HG03196 (cell line): ENCODE results near the gene HNRNPA0.

Experiments used
- ATAC-seq: cut with Tn5 transposase; IDR thresholded peaks from one replicate; pipeline ENCODE4 v1.9.1; 2021; ENCODE audit not compliant: unreplicated experiment

Gene HNRNPA0

GRCh38 chr5:137754961-137755762 is 999 bp upstream of the HNRNPA0 start:
- no peak for ATAC-seq

DNA sequence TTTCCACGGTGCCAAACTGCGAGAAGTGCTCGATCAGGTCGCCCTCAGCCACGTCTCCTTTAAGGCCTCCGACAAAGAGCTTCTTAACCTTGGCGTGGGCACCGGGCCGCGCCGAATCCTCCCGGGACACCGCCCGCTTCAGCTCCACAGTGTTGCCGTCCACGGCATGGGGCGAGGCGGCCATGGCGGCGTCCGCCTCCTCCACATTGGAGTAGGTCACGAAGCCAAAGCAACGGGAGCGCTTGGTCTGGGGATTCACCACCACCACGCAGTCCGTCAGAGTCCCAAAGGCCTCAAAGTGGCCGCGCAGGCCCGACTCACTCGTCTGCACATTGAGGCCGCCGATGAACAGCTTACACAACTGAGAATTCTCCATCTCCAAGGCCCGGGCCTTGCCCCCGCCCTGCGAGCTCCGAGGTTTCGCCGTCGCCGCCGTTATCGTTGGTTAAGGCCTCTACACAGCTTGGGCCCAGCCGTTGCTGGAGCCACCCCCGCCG is 424 bp downstream of the HNRNPA0 start:
- ATAC-seq = peak; percentile 12

GRCh38 chr5:137752905-137753690 is 1.1 kb downstream of the HNRNPA0 start:
- ATAC-seq = no peak

DNA sequence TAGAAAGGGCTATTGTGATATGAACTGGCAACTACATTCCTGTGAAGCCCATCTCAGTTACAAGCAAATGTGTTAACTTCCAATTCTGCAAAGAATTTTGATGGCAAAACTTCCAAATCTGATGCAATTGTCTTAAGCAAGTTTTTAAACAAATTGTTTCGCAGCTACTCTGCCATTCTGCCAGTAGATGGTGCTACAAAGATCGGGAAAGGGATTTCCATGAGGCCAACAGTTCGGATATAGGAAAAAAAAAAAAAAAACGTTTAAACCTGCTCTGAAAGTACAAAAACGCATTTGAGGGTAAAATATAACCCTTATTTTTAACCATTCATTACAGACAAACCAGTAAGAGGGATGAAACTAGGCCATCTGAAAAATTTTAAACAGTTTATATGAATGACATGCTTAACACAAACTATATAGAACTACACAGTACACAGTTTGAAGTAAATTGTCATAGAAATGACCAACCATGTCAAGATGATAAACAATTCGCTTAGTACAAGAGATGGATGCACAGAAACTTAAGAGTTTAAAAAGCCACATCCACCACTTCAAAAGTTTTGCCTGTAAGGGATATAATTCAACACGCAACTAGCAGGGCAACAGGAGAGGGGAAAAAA is 2.2 kb downstream of the HNRNPA0 start:
- ATAC-seq = no peak

DNA sequence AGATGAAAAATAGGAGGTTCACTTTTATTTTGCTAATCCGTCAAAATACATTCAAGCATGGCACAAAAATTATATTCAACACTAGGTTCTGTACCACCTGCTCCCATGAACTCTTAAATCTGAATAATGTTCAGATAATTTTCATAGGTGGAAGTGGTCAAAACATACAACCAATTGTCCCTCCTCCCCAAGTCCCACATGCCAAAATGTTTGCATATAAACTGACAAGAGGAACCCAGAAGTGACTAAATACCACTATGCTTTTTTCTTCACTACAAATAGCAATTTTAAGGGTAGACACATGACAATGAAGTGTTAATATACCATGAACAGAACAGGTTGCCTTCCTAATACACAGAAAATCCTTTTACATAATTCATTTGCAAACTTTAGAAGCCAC is 3.7 kb downstream of the HNRNPA0 start:
- ATAC-seq = no peak

DNA sequence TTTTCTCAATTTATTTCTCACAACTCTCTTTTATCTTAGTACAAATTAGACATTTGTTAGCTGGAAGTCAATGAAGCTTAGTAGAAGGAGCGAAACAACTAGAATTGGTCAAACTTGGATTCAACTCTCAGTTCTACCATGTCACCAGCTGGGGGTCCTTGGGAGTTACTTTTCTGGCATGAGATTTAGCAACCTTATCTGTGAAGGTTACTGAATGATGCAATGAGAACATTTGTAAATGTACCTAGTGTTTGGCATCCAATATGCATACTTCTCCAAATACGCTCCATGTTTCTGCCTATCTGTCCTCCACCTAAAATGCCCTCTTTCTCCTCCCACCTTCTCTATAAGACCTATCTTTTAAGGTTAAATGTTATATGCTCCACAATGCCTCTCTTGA is 6.3 kb downstream of the HNRNPA0 start:
- no peak for ATAC-seq

GRCh38 chr5:137743031-137743640 is 11.0 kb downstream of the HNRNPA0 start:
- no peak for ATAC-seq

DNA sequence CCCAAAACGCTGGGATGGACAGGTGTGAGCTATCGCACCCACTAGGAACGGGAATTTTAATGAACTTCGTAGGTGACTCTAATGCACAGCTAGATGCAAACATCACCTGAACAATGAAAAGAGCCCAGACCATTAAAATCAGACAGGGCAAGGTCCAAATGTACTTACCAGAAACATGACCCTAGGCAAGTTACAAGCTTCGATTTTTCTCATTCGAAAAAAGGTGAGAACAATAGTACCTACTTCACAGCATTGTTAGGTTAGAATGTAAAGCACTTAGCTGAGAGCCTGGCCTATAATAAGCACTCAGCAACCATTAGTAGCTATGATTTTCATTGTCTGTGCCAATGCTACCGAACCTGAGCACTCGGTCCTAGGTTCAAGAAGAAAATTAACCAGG is 12.4 kb downstream of the HNRNPA0 start:
- ATAC-seq = no peak

- ATAC-seq = no peak
Observed at GRCh38 chr5:137739737-137740136, 14.4 kb downstream of the HNRNPA0 start.

DNA sequence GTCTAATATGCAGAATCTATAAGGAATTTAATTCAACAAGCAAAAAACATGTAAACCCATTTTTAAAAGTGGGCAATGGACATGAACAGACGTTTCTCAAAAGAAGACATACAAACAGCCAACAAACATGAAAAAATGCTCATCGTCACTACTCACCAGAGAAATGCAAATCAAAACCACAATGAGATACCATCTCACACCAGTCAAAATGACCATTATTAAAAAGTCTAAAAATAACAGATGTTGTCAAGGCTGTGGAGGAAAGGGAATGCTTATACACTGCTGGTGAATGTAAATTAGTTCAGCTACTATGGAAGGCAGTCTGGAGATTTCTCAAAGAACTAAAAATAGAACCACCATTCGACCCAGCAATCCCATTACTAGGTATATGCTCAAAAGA is 15.2 kb downstream of the HNRNPA0 start:
- no peak for ATAC-seq

- ATAC-seq = no peak
Observed at GRCh38 chr5:137737349-137738131, 16.6 kb downstream of the HNRNPA0 start.

- no peak for ATAC-seq
Observed at GRCh38 chr5:137736496-137736895, 17.7 kb downstream of the HNRNPA0 start.

DNA sequence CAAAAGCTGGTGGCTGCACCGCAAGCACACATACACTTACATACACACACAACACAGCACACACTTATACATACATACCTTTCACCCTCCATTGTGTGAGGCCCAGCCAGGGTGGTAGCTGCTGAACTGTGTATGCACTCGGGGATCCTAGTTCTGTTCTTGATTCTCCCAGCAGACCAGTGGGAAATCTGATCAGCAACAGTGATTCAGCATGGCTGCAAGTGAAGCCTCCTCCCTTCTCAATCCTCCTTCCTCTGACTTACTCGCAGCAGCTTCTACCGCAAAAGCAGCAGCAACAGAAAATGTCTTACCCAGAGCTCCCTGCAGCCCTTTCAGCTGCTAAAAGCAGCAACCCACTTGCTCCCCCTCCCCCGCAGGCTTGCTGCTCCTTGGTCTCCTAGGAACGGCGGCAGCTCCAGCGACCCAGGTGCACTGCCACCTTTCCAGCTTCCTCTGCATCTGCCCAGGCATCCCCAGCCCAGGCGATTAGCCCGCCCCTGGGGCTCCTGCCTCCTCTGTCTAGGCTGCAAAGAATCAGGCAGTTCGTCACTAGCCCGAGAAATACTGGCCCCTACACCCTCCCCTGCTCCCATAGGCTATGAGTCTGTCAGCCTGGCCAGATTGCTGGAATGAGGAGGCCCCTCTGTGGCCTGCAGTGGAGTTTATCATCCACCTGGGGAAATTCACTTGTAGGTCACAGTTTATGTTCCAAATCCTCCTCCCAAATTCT is 18.4 kb downstream of the HNRNPA0 start, which contains the start of gene KLHL3:
TSS of gene KLHL3 (minus strand) at position 535 of the 730 bp plus-strand sequence. CDS start at position 92, 443 bp downstream.
- peak; percentile 49 for ATAC-seq

DNA sequence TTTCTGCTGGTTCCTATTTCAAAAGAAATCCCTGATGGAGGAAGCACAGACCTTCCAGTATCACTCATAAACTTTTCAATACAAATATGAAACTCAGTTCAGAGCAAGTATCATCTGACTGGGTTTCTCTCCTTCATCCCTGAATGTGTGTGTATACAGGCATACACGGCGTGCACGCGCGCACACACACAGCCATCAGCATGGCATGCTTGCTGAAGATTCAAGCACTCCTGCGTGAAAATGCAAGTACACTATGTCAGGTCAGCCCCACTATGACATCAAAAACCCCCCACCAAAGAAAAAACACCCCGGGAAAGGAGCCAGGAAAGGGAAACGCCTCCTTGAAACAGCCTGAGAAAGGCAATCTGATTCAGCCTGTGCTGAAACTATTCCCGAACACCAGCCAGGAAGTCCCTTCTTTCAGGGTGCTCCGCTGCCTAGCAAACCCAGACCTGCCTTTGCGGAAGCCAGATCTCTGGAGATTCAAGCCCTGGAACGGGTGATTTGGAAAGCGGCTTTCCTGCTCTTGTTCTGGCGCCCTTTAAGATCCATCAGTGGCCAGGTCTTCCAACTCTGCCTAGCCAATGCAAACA is 19.1 kb downstream of the HNRNPA0 start:
- ATAC-seq = peak; percentile 16

DNA sequence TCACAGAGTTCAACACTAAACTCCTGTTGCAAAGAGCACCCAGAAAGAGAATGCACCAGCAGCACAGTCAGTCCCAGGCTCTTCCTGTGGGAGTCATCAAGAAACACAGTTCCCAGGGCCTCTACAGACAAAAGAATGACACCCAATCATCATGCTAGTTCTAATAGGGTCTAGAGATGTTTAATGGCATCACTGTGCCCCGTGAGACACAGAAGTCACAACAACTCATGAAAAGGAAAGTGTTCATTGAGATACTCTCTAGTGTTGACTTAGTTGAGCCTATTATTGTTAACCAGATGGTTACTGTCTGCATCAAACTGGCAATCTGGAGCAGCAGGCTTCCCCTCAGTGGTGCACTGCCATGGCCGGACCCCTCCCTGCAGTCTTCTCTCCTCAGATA is 19.8 kb downstream of the HNRNPA0 start:
- ATAC-seq = no peak

DNA sequence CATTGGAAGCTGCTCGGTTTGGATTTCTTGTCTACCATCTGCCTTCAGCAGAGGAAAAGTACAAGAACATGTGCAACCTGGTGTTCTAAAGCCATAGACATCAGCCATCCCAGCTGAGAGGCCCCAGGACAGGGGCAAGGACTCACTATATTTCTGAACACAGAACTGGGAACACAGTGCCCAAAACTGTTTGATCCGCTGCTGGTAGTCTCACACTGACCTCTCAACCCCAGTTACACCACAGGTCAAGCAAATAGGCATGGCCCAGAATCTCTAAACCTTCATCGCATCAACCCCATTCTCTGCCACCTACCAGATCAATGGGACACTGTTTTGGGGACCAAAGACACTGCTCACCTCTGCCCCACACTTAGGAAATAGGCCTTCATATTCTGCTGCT is 20.2 kb downstream of the HNRNPA0 start:
- no peak for ATAC-seq

GRCh38 chr5:137733006-137733405 is 21.2 kb downstream of the HNRNPA0 start:
- no peak for ATAC-seq

DNA sequence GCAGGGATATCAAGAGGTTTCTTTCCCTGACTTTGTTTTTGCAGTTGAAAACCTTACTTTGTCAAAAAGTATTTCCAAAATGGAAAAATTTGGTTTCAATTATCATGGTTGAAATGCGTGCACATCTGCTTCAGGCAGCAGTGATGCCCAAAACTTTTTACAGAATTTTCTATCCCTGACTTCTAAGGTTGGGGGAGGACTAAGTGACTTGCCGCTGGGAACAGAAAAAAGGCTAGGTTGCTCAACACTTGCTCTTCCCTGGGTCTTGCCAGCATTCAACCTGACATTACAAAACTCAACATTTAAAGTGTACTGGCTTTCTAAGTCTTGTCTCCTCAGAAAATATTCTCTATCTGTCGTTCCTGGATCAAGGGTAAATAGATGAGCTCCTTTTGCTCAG is 23.0 kb downstream of the HNRNPA0 start:
- no peak for ATAC-seq

DNA sequence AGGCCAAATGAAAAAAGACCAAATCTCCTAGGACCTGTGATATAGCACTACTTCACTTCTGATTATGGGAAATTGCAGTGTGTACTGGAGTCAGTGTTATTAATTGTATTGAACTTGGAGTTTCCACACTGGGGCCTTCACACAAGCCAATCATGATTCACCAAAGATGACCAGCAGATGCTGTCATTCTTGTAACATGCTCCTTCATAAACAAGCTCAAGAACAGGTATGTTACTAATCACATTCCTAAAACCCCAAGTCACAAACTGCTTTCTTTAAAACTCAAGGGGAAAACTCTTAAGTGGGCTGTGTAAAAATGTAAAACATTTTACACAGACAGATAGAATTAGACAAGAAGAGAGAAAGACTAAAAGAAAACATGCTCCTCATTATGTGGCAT is 23.8 kb downstream of the HNRNPA0 start:
- no peak for ATAC-seq
